ENCODE data around the gene YEATS2.
"Not testable (repeated sequence)": the region's sequence is repeated elsewhere in the genome, so short reads cannot be mapped to it uniquely, and the experiment has no call there.

YEATS2 gene

GRCh38 chr3:183687705-183688104 lies 9.9 kb upstream of the YEATS2 start:
- ChIA-PET POLR2A (no interaction called here), CTCF (no interaction called here)
- DNase-seq (ENCODE audit: extremely low spot score): no peak
- TF ChIP-seq FOXM1 (IDR thresholded peaks at IDR 0.05; ENCODE audit: borderline replicate concordance): no peak
- no peak for TF ChIP-seq ARNT (IDR thresholded peaks at IDR 0.05)
- TF ChIP-seq LEF1 (IDR thresholded peaks at IDR 0.05; ENCODE audit: borderline replicate concordance): no peak
- no peak for TF ChIP-seq SUZ12 (IDR thresholded peaks at IDR 0.05)
- TF ChIP-seq CTBP1 (IDR thresholded peaks at IDR 0.05; ENCODE audit: borderline replicate concordance): no peak
- no peak for TF ChIP-seq L3MBTL2 (conservative IDR thresholded peaks at IDR 0.05)
- TF ChIP-seq, protein P1, sequence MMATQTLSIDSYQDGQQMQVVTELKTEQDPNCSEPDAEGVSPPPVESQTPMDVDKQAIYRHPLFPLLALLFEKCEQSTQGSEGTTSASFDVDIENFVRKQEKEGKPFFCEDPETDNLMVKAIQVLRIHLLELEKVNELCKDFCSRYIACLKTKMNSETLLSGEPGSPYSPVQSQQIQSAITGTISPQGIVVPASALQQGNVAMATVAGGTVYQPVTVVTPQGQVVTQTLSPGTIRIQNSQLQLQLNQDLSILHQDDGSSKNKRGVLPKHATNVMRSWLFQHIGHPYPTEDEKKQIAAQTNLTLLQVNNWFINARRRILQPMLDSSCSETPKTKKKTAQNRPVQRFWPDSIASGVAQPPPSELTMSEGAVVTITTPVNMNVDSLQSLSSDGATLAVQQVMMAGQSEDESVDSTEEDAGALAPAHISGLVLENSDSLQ (IDR thresholded peaks at IDR 0.05): no peak
- TF ChIP-seq ELF4 (IDR thresholded peaks at IDR 0.05): no peak
- TF ChIP-seq BHLHE40 (IDR thresholded peaks at IDR 0.05; ENCODE audit: borderline replicate concordance): no peak
- no peak for TF ChIP-seq SP1 (IDR thresholded peaks at IDR 0.05)
- no peak for TF ChIP-seq FOXK2 (IDR thresholded peaks at IDR 0.05)
- TF ChIP-seq HDGF (IDR thresholded peaks at IDR 0.05; ENCODE audit: borderline replicate concordance): no peak
- no peak for TF ChIP-seq TARDBP (IDR thresholded peaks at IDR 0.05)
- TF ChIP-seq ZNF384 (IDR thresholded peaks at IDR 0.05): no peak
- TF ChIP-seq FOXA1 (IDR thresholded peaks at IDR 0.05): no peak

- POLR2A ChIA-PET: no interaction called here
- CTCF ChIA-PET: no interaction called here
- TF ChIP-seq BHLHE40 (IDR thresholded peaks at IDR 0.05; ENCODE audit: borderline replicate concordance) (no peak), SUZ12 (IDR thresholded peaks at IDR 0.05) (no peak), FOXM1 (IDR thresholded peaks at IDR 0.05; ENCODE audit: borderline replicate concordance) (no peak), SP1 (IDR thresholded peaks at IDR 0.05) (no peak), ELF4 (IDR thresholded peaks at IDR 0.05) (no peak), FOXA1 (IDR thresholded peaks at IDR 0.05) (no peak), LEF1 (IDR thresholded peaks at IDR 0.05; ENCODE audit: borderline replicate concordance) (no peak), CTBP1 (IDR thresholded peaks at IDR 0.05; ENCODE audit: borderline replicate concordance) (no peak), TARDBP (IDR thresholded peaks at IDR 0.05) (no peak), ARNT (IDR thresholded peaks at IDR 0.05) (no peak), NFRKB (IDR thresholded peaks at IDR 0.05) (no peak), ZNF384 (IDR thresholded peaks at IDR 0.05) (no peak), HDGF (IDR thresholded peaks at IDR 0.05; ENCODE audit: borderline replicate concordance) (no peak), L3MBTL2 (conservative IDR thresholded peaks at IDR 0.05) (no peak), FOXK2 (IDR thresholded peaks at IDR 0.05) (no peak)
- TF ChIP-seq, protein P1 (IDR thresholded peaks at IDR 0.05): no peak
- DNase-seq (ENCODE audit: extremely low spot score): no peak
These were observed 8.7 kb upstream of the YEATS2 start for GRCh38 chr3:183688874-183689273.

DNA sequence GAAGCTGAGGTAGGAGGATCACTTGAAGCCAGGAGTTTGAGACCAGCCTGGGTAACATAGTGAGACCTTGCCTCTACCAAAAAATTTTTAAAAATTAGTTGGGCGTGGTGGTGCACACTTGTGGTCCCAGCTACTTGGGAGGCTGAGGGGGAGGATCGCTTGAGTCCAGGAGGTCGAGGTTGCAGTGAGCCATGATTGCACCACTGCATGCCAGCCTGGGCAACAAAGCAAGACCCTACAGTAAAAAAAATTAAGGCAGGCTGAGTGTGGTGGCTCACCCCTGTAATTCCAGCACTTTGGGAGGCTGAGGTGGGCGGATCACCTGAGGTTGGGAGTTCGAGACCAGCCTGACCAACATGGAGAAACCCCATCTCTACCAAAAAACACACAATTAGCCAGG lies 8.0 kb upstream of the YEATS2 start:
- POLR2A ChIA-PET; CTCF ChIA-PET; DNase-seq (ENCODE audit: extremely low spot score): not testable (repeated sequence)

DNA sequence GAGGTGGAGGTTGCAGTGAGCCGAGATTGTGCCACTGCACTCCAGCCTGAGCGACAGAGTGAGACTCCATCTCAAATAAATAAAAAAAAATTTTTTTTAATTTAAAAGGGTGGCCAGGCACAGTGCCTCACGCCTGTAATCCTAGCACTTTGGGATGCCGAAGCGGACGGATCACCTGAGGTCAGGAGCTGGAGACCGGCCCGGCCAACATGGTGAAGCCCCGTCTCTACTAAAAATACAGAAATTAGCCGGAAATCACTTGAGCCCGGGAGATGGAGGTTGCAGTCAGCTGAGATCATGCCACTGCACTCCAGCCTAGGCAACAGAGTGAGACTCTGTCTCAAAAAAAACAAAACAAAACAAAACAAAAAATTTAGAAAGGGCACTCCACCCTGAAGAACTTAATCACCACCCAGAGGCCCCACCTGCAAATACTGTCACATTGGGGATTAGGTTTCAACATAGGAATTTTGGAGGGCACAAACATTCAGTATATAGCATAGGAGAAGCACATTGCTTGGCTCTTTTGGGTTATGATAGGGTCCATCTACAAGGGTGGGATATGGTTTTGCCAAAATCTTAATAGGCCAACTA lies 7.1 kb upstream of the YEATS2 start:
- ChIA-PET CTCF (no interaction called here), POLR2A (no interaction called here)
- DNase-seq (ENCODE audit: extremely low spot score): no peak
- TF ChIP-seq, protein P1 (IDR thresholded peaks at IDR 0.05): no peak
- TF ChIP-seq NFRKB (IDR thresholded peaks at IDR 0.05) (no peak), SP1 (IDR thresholded peaks at IDR 0.05) (no peak), BHLHE40 (IDR thresholded peaks at IDR 0.05; ENCODE audit: borderline replicate concordance) (no peak), HDGF (IDR thresholded peaks at IDR 0.05; ENCODE audit: borderline replicate concordance) (no peak), ELF4 (IDR thresholded peaks at IDR 0.05) (no peak), TARDBP (IDR thresholded peaks at IDR 0.05) (no peak), SUZ12 (IDR thresholded peaks at IDR 0.05) (no peak), FOXK2 (IDR thresholded peaks at IDR 0.05) (no peak), CTBP1 (IDR thresholded peaks at IDR 0.05; ENCODE audit: borderline replicate concordance) (no peak), ARNT (IDR thresholded peaks at IDR 0.05) (no peak), L3MBTL2 (conservative IDR thresholded peaks at IDR 0.05) (no peak), FOXA1 (IDR thresholded peaks at IDR 0.05) (no peak), ZNF384 (IDR thresholded peaks at IDR 0.05) (no peak), FOXM1 (IDR thresholded peaks at IDR 0.05; ENCODE audit: borderline replicate concordance) (no peak), LEF1 (IDR thresholded peaks at IDR 0.05; ENCODE audit: borderline replicate concordance) (no peak)

- CTCF ChIA-PET: no interaction called here
- POLR2A ChIA-PET: interaction anchor here (0.7 kb wide), 1 partner anchor 222 kb away, joined by 3 read pairs; no protein-coding TSS in a partner anchor
- no peak for TF ChIP-seq FOXM1 (IDR thresholded peaks at IDR 0.05; ENCODE audit: borderline replicate concordance)
- TF ChIP-seq, protein P1 (IDR thresholded peaks at IDR 0.05): no peak
- DNase-seq (ENCODE audit: extremely low spot score): no peak
These were observed 5.2 kb upstream of the YEATS2 start for GRCh38 chr3:183692436-183692835.
